Heart right ventricle (tissue), 16 donors: ENCODE results near the gene EPN2. TPM values are rescaled to one million over a fixed set of nuclear protein-coding genes. Genes with fewer than 3 reads are reported as not detected.
A peak's percentile ranks its signal among the peaks of the same experiment; 100 is the strongest.
"Not testable (repeated sequence)": the region's sequence is repeated elsewhere in the genome, so short reads cannot be mapped to it uniquely, and the experiment has no call there.

Experiments
- ATAC-seq, 8 donors: fragments of 200-7000 bp; cut with Tn5 transposase; one replicate each; pipeline ENCODE4 v1.9.1; 2020; ENCODE audit warnings: mild to moderate bottlenecking in 8 of 8, moderate library complexity in 8 of 8, moderate number of reproducible peaks in 1 of 8
- DNase-seq, 2 donors: peaks; one replicate each; pipeline ENCODE4 v3.0.0-alpha.2; 2020
- H3K27ac ChIP-seq, 10 donors: fragments of 200-600 bp; sonication (generic) in 2 of 10; one replicate each; pipeline versions ENCODE4 v1.5.0 to v1.8.0; 2020 to 2022; ENCODE audit warnings: mild to moderate bottlenecking in 3 of 10
- H3K27me3 ChIP-seq, 7 donors: fragments of 200-600 bp; one replicate each; pipeline ENCODE4 v1.8.0; 2021 to 2022; ENCODE audit warnings: mild to moderate bottlenecking in 2 of 7
- H3K36me3 ChIP-seq, 9 donors: fragments of 200-600 bp; sonication (generic) in 1 of 9; one replicate each; pipeline versions ENCODE4 v1.5.0 to v1.8.0; 2020 to 2022; ENCODE audit warnings: mild to moderate bottlenecking in 2 of 9
- H3K4me1 ChIP-seq, 9 donors: fragments of 200-600 bp; sonication (generic) in 1 of 9; one replicate each; pipeline versions ENCODE4 v1.5.0 to v1.8.0; 2020 to 2022; ENCODE audit warnings: mild to moderate bottlenecking in 4 of 9
- H3K4me3 ChIP-seq, 10 donors: fragments of 200-600 bp; sonication (generic) in 2 of 10; one replicate each; pipeline versions ENCODE4 v1.5.0 to v1.8.0; 2020 to 2022; ENCODE audit warnings: mild to moderate bottlenecking in 7 of 10, moderate library complexity in 2 of 10
- H3K9me3 ChIP-seq, 11 donors: fragments of 200-600 bp in 10 of 11; sonication (generic) in 2 of 11; one replicate each; pipeline versions ENCODE4 v1.5.0 to v1.8.0; 2013 to 2022; ENCODE audit warnings: mild to moderate bottlenecking in 2 of 11, control low read depth in 1 of 11, moderate library complexity in 1 of 11
- WGBS, 2 donors: extraction: QIAGEN DNeasy Blood & Tissue Kit; methylation state at CpG; one replicate each; pipeline ENCODE4 v1.1.7; 2013; ENCODE audit warnings: inconsistent platforms in 1 of 2; 5-methylcytosine and 5-hydroxymethylcytosine counted together
- intact Hi-C, 10 donors: fragments of 100-400 bp; cut with DNase I; formaldehyde crosslinking; loops; one replicate each; pipeline versions ENCODE4 v1.11.1 to v1.14.2; 2022
- polyA plus RNA-seq, 2 donors: library from polyadenylated mRNA; stranded (reverse); fragments of 200-250 nt; gene quantifications; one replicate each; pipeline ENCODE4 v1.2.3, GENCODE V29; 2013
- total RNA-seq, 10 donors: library from RNA; stranded (reverse); fragmentation: NEBNext Ultra II Directional in 3 of 10; extraction: Animal tissue kit (Norgen Biotek cat#: 25700) in 3 of 10; gene quantifications; one replicate each; pipeline versions ENCODE4 v1.2.1 to v1.2.4, GENCODE V29; 2021 to 2023
- TF ChIP-seq, protein P1 (sequence below), 9 donors: fragments of 200-600 bp; sonication (generic) in 2 of 9; IDR thresholded peaks; one replicate each; pipeline versions ENCODE4 v1.5.0 to v1.8.0; 2021 to 2022; ENCODE audit warnings: antibody characterized with exemption in 9 of 9, mild to moderate bottlenecking in 5 of 9, moderate library complexity in 1 of 9
- donor health status: Arrhythmogenic right ventricular cardiomyopathy.
- donor health status: ischemic (EF 13 %, LVEDD 7.1; RV severe dilation, severe dysfunction).
- donor health status: healthy with polysubstance abuse.
- donor health status: DM: no; HTN: yes; CAD: no.
- donor health status: DM: no; HTN: no; CAD: no.
- donor health status: ischemic (EF 25% LVEDD 6.9; RV normal size, moderate dysfunction).
- donor health status: ischemic (EF 25% LVEDD 5.7; RV mildly dilated, moderate dysfunction).
- donor health status: healthy.
- donor health status: DM: yes; HTN: yes; CAD: no.
- donor health status: Ischemic cardiomyopathy.
- donor health status: ischemic (EF 35%, LVEDD 5.7; RV mildly dilated, moderate dysfunction).
- donor health status: nonischemic (EF 11% LVEDD 7.7; RV severe dilation, severe dysfunction).
- donor health status: DM: yes; HTN: yes; CAD: no.
- donor health status: PGD.
- donor health status: ischemic (EF 29% LVEDD 5.4; RV normal size, mild dysfunction).
- donor health status: nonischemic (EF 23%, LVEDD 6.1; RV moderate dilation, normal function).

The EPN2 gene
- total and polyA plus RNA-seq, 12 donors, result 20.0 to 83.1 (median 54.9) TPM

DNA sequence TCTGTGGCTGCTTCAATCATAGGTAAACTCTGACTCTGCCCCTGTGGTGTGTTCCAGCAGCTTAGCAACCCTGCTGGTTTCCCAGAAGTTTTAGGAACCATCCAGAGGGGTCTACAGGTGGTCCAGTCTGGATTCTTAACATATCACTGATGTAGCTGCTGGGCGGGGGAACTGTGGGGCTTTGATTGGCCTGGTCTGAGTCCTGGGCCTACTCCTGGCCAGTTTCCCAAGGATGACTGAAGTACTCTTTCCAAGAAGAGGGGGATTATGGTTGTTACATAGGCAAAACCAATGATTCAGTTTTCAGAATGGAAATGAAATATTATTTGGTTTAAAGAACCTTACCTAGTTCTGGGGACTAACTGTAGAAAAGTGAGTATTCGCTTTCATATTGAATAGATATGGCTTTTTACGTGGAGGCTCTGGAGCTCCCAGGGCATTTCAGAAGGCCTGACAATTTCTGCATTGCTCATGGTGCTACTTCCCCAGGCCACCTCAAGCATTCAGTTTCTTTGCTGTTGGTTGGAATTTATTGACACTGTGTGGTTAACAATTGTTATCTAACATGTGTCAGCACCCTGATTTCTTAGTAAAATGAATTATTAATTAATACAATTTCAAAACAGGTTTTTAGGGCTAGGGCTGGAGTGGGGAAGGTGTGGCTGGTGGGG is 38.4 kb downstream of the EPN2 start:
- TF ChIP-seq, protein P1, sequence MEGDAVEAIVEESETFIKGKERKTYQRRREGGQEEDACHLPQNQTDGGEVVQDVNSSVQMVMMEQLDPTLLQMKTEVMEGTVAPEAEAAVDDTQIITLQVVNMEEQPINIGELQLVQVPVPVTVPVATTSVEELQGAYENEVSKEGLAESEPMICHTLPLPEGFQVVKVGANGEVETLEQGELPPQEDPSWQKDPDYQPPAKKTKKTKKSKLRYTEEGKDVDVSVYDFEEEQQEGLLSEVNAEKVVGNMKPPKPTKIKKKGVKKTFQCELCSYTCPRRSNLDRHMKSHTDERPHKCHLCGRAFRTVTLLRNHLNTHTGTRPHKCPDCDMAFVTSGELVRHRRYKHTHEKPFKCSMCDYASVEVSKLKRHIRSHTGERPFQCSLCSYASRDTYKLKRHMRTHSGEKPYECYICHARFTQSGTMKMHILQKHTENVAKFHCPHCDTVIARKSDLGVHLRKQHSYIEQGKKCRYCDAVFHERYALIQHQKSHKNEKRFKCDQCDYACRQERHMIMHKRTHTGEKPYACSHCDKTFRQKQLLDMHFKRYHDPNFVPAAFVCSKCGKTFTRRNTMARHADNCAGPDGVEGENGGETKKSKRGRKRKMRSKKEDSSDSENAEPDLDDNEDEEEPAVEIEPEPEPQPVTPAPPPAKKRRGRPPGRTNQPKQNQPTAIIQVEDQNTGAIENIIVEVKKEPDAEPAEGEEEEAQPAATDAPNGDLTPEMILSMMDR (IDR thresholded peaks at IDR 0.05), result no peak
- H3K4me3 ChIP-seq, result no peak overlapping the region
- no peaks in the 10 kb centered on the region for H3K27me3 ChIP-seq
- H3K36me3 ChIP-seq, result peaks cover 0 to 19% (median 0%) of the 10 kb centered on the region in 9 donors
- 80 to 88% methylated on average over 3 of the region's 3 CpGs for WGBS, 2 donors
- DNase-seq (no peak), ATAC-seq (no peak)
- H3K4me1 ChIP-seq, result peaks cover 9 to 64% (median 41%) of the 10 kb centered on the region in 9 donors
- H3K9me3 ChIP-seq, result no peaks in the 10 kb centered on the region
- intact Hi-C loops, result no loop called here
- peak overlapping the region in 5 of 10 donors; percentile 1 to 34 (median 10) for H3K27ac ChIP-seq

DNA sequence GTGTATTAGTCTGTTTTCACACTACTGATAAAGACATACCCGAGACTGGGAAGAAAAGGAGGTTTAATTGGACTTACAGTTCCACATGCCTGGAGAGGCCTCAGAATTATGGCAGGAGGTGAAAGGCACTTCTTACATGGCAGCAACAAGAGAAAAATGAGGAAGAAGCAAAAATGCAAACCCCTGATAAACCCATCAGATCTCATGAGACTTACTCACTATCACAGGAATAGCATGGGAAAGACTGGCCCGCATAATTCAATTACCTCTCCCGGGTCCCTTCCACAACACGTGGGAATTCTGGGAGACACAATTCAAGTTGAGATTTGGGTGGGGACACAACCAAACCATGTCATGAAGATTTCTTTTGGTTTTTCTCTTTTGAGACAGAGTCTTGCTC is 41.1 kb downstream of the EPN2 start:
- ATAC-seq, H3K9me3 ChIP-seq, H3K4me3 ChIP-seq, DNase-seq, intact Hi-C loops, H3K27me3 ChIP-seq: not testable (repeated sequence)
- Histone ChIP-seq H3K36me3 (peaks cover 0 to 32% (median 8%) of the 10 kb centered on the region in 9 donors), H3K4me1 (peaks cover 0 to 53% (median 26%) of the 10 kb centered on the region in 9 donors), H3K27ac (peak overlapping the region in 1 of 10 donors; percentile 24)
- WGBS, 2 donors, result 80 to 88% methylated on average over 4 of the region's 4 CpGs

DNA sequence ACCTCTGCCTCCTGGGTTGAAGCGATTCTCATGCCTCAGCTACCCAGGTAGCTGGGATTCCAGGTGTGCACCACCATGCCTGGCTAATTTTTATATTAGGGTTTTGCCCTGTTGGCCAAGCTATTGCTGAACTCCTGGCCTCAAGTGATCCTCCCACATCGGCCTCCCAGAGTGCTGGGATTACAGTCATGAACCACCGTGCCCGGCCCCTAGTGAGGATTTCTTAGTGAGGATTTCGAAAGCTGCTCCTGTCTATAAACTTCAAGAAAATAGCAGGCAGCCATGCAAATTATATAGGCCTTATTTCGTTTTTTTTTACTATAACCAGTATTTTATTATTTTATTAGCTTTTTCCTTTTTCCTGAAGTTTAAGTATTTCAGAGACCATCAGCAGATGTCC is 41.6 kb downstream of the EPN2 start:
- no peak for ATAC-seq
- 95 to 96% methylated on average over 6 of the region's 6 CpGs for WGBS, 2 donors
- intact Hi-C loops, result no loop called here
- peaks cover 0 to 36% (median 12%) of the 10 kb centered on the region in 9 donors for H3K36me3 ChIP-seq
- peak overlapping the region in 3 of 10 donors; percentile 24 to 50 (median 26) for H3K27ac ChIP-seq
- peaks cover 0 to 6% (median 0%) of the 10 kb centered on the region in 7 donors for H3K27me3 ChIP-seq
- peaks cover 0 to 53% (median 29%) of the 10 kb centered on the region in 9 donors for H3K4me1 ChIP-seq
- TF ChIP-seq, protein P1 (IDR thresholded peaks at IDR 0.05), result no peak
- H3K4me3 ChIP-seq, result no peak overlapping the region
- DNase-seq, result no peak
- no peaks in the 10 kb centered on the region for H3K9me3 ChIP-seq

- DNase-seq, result no peak
- Histone ChIP-seq H3K27ac (no peak overlapping the region), H3K4me1 (peaks cover 0 to 58% (median 39%) of the 10 kb centered on the region in 9 donors), H3K4me3 (no peak overlapping the region), H3K36me3 (peaks cover 0 to 37% (median 17%) of the 10 kb centered on the region in 9 donors), H3K9me3 (no peaks in the 10 kb centered on the region), H3K27me3 (peaks cover 0 to 6% (median 0%) of the 10 kb centered on the region in 7 donors)
- no peak for ATAC-seq
- intact Hi-C loops, result loop anchor here in 1 of 10 donors (2.0 kb wide), 1 partner anchor 14 kb away; no protein-coding TSS in a partner anchor
- 64 to 71% methylated on average over 3 of the region's 3 CpGs for WGBS, 2 donors
- TF ChIP-seq, protein P1 (IDR thresholded peaks at IDR 0.05), result no peak
Observed at GRCh38 chr17:19281161-19281560, 44.0 kb downstream of the EPN2 start.
